ENCODE measurements around the gene CCDC195.

GRCh38 chr2:224688997-224689396, 27.2 kb downstream of the CCDC195 start:
- TF ChIP-seq CTCF (IDR thresholded peaks at IDR 0.05) (no peak), POLR2A (IDR thresholded peaks at IDR 0.05) (no peak)

Data from adrenal gland (tissue), 5 donors.